GM21786 (cell line): ENCODE measurements around the gene ADAT2.
"Not testable (repeated sequence)": the region's sequence is repeated elsewhere in the genome, so short reads cannot be mapped to it uniquely, and the experiment has no call there.

Experiments used
- ATAC-seq: cut with Tn5 transposase; IDR thresholded peaks from one replicate; pipeline ENCODE4 v1.9.1; 2021; ENCODE audit not compliant: unreplicated experiment

ADAT2 gene

DNA sequence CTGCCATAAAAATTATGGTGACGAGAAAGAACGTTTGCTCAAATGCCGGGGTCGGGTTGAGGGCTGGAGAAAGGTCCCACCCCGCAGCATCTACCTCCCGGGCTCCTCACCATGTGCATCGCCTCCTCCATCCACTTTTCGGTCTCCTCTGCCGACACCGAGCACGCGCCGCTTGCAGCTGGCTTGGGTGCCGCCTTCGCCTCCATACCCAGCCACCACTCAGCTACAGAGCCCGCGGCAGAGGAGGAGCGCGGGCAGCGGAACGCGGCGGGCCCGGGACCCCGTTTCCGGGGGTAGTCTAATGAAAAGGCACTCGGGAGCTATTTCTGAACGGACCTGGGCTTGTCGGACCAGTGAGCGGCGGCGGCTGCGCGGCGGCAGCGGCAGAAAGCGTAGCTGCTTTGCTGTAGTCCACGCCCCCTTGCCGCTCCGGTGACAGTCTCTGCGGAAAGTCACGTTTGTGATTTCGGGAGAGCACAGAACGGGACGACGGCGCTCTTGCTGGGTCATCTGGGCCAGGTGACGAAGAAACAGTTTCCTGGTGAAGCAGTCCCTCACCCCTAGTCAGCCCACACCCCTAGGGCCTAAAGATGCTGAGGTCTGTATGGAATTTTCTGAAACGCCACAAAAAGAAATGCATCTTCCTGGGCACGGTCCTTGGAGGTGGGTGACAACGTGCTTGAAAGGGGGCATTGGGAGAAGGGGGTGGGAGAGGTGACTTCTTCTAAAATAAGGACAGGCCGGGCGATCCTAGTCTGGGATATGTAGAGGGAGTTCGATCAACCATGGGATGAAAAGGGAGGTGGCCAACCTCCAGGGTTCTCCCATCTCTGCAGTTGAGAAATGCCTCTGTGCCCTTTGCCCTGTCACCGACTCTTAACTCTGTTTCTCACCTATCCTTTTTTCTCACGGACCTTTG lies at the start of gene ADAT2, which contains the start of gene PEX3:
Gene ADAT2 (minus strand): TSS at position 243 of the 919 bp plus-strand sequence. CDS start 37 bp downstream, at position 206.
Gene PEX3 (plus strand): TSS at position 353 of the 919 bp plus-strand sequence. CDS start 238 bp downstream, at position 591.
- ATAC-seq, result peak; percentile 96

DNA sequence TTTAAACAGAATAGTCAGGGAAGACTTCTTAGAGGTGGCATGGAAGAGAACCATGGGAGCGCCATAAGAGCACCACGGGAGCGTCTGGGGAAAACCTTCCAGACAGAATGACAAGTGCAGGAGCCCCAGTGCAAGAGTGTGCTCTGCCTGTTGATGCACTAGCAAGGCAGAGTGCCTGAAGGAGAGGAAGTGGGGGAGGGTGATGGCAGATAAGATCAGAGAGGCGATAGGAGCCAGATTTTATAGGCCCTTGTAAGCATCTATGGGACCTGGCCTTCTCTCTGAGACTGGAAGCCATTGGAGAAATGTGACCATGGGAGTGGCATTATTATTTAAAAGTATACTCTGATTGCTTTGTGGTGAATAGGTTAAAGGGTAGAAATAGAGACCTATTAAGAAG lies 47.9 kb upstream of the ADAT2 start:
- ATAC-seq, result no peak

DNA sequence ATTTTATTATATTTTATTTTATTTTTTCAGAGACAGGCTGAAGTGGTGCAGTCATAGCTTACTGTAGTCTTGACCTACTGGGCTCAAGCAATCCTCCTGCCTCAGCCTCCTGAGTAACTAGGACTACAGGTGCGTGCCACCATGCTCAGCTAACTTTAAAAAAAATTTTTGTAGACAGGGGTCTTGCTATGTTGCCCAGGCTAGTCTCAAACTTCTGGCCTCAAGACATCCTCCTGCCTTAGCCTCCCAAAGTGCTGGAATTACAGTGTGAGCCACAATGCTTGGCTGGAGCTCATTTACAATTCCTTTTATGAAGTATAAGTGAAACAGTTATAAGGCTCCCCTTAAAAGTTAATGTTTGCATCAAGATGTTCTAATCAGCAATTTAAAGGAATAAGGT lies 46.5 kb upstream of the ADAT2 start:
- ATAC-seq, result no peak

DNA sequence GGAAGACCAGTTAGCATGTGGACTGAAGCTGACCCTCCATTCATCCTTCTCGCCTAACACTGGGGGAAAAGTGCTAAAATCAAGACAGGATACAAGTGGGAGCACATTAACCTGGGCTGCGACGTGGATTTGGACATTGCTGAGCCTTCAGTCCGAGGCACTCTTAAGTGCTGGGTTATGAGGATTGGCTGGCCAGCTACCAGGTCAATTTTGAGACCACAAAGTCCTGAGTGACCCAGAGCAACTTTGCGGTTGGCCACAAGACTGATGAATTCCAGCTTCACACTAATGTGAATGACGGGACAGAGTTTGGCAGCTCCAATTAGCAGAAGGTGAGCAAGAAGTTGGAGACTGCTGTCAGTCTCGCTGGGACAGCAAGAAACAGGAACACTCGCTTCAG lies 40.3 kb upstream of the ADAT2 start:
- ATAC-seq, result no peak

DNA sequence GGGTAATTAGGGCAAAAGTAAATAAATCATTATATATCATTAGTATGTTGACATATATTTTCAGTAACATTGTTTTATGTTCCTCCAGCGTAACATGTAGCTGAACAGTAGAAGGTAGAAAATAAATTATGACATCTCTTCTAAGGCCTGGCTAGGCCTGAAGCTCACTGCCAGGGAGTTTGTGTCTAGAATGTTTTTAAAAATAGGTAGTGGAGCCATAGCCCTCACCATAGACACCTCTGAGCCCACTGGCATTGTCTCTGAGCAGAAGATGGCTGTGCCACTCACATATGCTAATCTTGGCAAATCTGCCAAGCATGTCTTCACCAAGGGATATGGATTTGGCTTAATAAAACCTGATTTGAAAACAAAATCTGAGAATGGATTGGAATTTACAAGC lies 39.7 kb upstream of the ADAT2 start:
- ATAC-seq, result no peak

DNA sequence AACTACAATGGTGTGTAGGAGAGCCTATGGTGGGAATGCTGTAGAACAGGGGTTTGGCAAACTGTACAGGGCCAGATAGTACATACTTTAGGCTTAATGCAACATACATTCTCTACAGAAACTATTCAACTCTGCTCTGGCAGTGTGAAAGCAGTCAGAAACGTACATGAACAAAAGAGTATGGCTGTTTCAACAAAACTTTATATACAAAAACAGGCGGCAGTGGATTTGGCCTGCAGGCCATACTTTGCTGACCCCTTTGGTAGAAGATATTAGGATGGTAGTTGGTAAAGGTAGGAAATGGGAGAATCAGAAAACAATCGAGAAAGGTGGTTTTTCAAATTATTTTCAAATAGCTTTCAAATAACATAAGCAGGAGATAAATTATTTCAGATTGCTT lies 36.3 kb upstream of the ADAT2 start:
- ATAC-seq, result no peak

DNA sequence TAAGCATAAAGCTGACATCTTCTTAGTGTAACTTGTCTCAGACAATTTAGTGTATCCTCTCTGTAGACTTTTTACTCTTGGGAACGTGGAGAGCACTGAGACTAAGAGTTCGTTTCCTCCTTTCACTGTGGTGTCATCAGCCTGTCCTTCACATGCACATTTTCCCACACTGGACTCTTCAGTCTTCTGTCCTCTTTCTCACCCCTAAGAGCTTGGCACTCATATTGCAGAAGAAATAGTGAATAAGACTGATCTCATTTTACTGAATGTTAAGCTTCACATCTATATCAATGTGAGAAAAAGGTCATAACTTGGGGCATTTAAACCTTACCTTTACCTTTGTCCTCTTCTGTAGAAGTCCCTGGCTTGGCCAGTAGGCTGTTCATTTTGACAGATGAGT lies 35.5 kb upstream of the ADAT2 start:
- ATAC-seq, result no peak

DNA sequence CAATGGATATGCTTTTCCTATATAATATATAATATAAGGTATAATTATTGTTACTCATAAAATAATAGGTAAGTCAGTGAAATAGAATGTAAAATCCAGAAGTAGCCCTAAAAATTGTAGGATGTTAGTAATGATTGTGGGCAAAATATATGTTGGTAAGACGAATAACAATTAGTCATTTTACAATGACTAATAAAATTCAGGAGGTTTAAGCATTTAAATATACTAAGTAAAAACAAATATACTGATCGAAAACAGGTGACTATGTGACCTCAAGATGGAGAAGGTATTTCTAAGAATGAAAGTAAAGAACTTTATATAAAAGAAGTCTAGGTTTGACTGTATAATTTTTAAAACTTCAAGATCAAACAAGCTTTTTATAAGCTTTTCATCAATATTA lies 32.1 kb upstream of the ADAT2 start:
- ATAC-seq, result no peak

DNA sequence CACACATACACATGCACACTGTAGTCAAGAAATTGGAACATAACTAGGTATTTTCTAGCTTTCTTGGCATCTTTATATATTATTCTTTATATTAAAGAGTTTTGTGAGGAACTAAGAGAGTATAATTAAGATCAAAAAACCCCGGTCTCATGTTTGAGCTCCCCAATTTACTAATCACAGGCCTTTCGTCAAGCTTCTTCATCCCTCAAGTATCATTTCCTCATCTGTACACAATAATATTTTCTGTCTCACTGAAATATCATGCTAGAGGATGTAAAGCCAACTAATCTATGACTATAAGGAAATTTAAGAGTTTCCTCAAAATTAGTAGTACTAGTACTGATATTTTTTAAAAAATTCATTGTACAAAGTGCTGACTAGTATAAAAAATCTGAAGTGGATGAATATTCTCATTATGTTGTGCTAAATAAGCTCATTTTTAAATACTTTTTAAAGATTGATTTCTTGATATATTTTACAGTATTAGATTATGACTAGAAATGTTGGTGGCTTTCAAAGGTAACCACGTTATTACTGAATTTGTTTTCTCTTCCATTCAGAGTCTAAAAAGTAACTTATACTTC lies 28.1 kb upstream of the ADAT2 start:
- ATAC-seq, result no peak

DNA sequence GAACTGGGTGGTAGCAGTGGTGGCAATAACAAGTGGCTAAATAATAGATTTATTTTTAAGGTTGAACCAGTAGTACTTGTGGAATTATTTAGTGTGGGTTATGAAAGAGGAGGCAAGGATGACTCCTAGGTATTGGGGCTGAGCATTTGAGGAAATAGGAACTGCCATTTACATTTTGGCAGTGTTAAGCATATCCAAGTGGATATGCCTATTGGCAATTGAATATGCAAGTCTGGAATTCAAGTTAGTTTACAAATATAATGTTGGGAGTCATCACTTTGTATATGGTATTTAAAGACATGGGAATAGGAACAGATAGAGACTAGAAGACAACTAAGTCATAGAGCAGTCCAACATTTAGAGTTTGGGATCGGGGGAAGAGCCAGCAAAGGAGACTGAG lies 26.1 kb upstream of the ADAT2 start:
- no peak for ATAC-seq

DNA sequence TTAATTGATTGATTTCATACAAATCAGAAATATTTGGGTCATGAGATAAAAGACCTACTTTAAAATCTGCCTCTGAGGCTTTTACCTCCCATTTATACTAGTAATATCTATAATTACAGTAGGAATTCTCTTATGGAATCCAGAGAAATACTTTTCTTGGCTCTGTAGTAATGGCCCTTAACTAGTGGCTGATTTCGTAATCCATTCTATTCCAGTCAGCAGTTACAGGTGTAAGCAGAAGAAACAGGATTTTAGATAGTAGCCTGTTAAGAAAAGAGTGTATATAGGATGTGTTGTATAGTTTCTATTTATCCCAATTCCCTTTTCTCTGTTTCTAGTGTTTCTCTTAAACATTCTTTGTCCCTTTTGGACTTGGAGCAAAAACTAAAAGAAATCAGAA lies 21.3 kb upstream of the ADAT2 start:
- ATAC-seq, result no peak

DNA sequence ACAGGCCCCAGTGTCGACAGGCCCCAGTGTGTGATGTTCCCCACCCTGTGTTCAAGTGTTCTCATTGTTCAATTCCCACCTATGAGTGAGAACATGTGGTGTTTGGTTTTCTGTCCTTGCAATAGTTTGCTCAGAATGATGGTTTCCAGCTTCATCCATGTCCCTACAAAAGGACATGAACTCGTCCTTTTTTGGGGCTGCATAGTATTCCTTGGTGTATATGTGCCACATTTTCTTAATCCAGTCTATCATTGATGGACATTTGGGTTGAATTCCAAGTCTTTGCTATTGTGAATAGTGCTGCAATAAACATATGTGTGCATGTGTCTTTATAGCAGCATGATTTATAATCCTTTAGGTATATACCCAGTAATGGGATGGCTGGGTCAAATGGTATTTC lies 18.3 kb upstream of the ADAT2 start:
- not testable (repeated sequence) for ATAC-seq

DNA sequence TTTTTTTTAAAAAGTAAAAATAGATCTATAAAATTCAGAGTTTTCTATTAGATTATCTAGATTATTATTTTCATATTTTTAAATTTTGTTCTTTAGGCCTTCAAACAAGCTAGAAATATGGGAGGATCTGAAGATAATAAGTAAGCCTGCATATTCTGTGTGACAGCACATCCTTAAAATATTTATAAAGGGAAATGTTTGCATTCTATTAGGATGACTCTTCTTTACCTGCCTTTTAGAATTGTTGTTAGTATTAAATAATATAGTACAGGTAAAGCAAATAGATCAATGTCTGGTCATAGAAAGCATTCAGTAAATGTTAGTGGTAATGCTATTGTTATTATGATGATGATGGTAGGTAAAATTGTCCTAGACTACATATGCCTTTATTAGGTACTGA lies 17.5 kb upstream of the ADAT2 start:
- ATAC-seq, result no peak

DNA sequence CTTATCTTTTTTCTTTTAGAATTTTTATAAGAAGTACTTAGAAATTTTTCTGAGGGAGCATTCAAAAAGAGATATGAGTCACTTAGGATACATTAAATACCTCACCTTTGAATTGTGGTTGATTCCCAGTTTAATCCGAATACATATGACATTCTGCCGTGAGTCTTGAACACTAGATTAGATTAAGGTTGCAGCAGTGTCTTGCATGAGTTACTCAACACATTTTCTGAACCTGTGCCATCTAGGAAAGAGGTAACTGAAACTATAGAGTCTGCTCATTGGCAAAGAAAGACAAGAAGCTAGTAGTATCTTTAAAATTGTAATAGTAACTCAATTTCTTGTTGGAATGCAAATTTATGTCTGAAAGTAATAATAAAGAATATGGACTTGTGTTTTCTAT lies 15.1 kb upstream of the ADAT2 start:
- ATAC-seq, result no peak

DNA sequence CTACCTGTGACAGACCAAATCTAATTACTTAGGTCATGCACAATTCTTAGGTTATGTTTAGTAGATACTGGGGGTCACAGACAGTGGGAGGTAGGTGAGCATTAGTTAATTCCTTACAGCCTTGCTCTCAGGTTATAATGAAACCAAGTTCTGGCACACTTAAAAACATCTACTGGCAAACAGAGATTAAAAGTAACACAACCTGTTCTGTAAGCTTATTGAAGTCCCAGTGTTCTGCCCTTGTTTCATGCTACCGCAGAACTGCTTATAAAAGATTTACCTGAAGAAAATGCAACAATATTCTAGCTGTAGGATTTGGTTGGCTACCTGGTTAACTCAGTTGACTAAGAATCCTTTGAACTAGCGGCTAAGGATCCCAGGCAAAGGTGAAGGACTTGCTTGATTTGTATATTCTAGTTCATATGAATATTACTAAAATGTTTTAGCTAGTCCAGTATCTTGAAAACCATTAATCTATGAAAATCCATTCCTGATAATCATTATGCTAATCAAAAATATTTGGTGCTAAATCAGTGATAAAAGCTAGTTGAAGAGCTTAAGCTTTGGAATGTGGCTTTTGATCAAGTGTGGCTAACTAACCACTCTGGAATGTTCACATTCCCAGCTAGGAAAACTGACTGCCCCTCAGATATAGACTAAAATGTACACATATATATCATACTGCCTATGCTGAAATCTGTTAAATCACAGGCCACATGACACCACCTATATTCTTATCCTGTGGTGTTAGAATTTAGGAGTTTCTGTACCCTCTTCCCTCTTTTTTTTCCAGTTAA lies 7.3 kb upstream of the ADAT2 start:
- no peak for ATAC-seq

DNA sequence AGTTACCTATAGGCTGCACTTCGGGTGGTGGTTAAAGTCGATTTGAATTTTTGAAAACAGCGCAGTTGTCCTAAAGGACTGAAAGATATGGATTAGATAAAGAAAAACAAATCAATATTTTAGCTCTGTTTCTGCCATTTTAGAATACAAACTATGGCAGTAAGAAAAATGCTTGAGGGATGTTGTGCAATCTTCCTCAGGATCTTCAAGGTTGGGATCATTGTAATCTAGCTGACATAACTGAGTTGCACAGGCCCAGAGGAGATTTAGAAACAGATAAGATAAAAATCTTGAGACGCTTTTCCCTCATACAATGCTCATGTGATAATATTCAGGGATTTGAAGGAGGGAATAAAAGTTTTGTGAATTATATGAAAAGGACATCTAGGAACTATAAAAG lies 1.0 kb upstream of the ADAT2 start:
- no peak for ATAC-seq

DNA sequence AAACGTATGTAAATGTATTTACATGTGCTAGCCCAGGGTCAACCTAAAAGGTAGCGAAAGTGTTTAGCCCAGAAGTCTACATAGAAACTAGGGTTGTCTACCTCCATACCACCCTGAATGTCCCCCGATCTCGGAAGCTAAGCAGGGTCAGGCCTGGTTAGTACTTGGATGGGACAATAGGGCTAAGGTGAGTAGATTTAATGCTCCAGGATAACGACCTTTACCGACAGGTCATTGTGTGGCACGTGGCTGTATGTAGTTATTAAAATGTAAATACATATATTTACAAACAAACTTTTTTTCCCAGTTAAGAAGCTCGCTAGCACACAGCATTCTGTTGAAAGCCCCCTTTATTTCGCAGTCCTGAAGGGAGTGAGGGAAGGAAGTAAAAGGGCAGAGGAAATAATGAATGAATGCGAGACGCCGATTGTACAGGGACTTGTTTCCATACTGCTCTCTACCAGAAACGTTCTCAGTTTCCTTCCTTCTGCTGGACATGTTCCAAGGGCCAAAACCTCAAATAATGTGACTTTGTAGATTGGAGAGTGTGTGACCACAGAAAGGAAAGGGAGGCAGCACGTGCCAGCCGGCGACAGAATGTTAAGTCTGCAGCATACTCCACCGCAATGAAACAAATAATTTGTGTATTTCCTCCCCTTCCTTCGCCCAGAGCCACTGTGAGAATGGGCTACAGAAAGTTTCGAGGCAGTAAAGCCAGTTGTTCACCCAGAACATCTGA lies 612 bp downstream of the ADAT2 start:
- ATAC-seq, result peak; percentile 3

DNA sequence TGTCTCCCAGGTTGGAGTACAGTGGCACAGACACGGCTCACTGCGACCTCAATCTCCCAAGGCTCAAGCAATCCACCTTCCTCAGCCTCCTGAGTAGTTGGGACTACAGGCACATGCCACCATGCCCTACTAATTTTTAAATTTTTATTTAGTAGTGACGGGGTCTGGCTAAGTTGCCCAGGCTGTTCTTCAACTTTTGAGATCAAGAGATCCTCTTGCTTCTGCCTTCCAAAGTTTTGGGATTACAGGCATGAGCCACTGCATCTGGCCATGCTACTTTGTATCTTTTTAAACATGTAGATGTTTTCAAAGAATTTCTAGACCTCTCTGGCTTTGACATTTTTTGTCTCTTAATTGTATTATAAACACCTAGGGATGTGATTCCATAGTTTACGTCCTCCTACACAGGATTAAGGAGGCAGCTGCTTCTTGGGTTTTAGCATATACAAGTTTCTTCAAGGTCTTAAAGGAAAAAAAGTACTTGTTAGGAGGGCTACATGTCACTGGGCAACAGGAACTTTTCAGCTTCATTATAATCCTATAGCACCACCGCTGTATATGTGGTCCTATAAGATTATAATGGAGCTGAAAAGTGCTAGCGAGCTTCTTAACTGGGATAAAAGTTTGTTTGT lies 1.3 kb downstream of the ADAT2 start:
- no peak for ATAC-seq

DNA sequence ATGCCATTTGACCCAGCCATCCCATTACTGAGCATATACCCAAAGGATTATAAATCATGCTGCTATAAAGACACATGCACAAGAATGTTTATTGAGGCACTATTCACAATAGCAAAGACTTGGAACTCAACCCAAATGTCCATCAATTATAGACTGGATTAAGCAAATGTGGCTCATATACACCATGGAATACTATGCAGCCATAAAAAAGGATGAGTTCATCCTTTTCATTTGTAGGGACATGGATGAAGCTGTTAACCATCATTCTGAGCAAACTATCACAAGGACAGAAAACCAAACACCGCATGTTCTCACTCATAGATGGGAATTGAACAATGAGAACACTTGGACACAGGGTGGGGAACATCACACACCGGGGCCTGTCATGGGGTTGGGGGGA lies 2.6 kb downstream of the ADAT2 start:
- ATAC-seq, result not testable (repeated sequence)

DNA sequence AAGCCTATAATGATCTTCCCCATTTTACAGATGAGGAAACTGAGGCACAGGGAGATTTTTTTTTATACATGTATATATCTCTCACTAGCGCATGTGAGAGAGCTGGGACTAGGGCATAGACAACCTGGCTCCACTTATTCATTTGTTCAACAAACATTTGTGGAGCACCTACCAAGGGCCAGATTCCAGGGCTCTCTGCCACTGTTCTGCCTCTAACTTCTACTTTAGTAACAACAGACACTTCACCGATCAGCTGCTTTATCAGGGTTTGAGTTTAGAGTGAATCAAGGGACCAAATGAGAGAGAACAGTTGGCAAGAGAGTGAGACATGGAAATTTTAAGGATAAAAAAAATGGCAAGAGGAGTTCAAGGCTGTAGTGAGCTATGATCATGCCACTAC lies 7.4 kb downstream of the ADAT2 start:
- no peak for ATAC-seq
